Right lobe of liver (tissue), 6 donors: ENCODE data around the gene PRDM12. TPM values are rescaled to one million over a fixed set of nuclear protein-coding genes. Genes with fewer than 3 reads are reported as not detected.
A peak's percentile ranks its signal among the peaks of the same experiment; 100 is the strongest.

Source experiments
- ATAC-seq, 4 donors: fragments of 200-7000 bp; cut with Tn5 transposase; one replicate each; pipeline ENCODE4 v1.9.1; 2020; ENCODE audit warnings: mild to moderate bottlenecking in 4 of 4, moderate library complexity in 4 of 4
- DNase-seq, 3 donors: peaks; one replicate each; pipeline ENCODE4 v3.0.0-alpha.2; 2020
- H3K27ac ChIP-seq, 3 donors: fragments of 200-600 bp; one replicate each; pipeline ENCODE4 v1.8.0; 2022
- H3K27me3 ChIP-seq, 2 donors: fragments of 200-600 bp; one replicate each; pipeline ENCODE4 v1.8.0; 2022
- H3K36me3 ChIP-seq, 4 donors: fragments of 200-600 bp; sonication (generic) in 1 of 4; one replicate each; pipeline versions ENCODE4 v1.5.1 to v1.8.0; 2017 to 2022; ENCODE audit warnings: control low read depth in 1 of 4
- H3K4me1 ChIP-seq, 4 donors: fragments of 200-600 bp; sonication (generic) in 1 of 4; one replicate each; pipeline versions ENCODE4 v1.5.1 to v1.8.0; 2017 to 2022; ENCODE audit warnings: control low read depth in 1 of 4
- H3K4me3 ChIP-seq, 3 donors: fragments of 200-600 bp; one replicate each; pipeline ENCODE4 v1.8.0; 2022
- H3K9me3 ChIP-seq, 4 donors: fragments of 200-600 bp; sonication (generic) in 1 of 4; one replicate each; pipeline versions ENCODE4 v1.5.1 to v1.8.0; 2017 to 2022; ENCODE audit warnings: control low read depth in 1 of 4
- POLR2A ChIP-seq: fragments of 450-650 bp; IDR thresholded peaks from one replicate; pipeline ENCODE4 v1.6.1; 2017; ENCODE audit warnings: antibody characterized with exemption, mild to moderate bottlenecking
- WGBS: methylation state at CpG from one replicate; pipeline ENCODE4 v1.1.6; 2018; ENCODE audit warnings: low coverage, low lambda C conversion rate; ENCODE audit not compliant: insufficient coverage; ENCODE audit errors: missing lambda C conversion rate; 5-methylcytosine and 5-hydroxymethylcytosine counted together
- intact Hi-C, 2 donors: fragments of 100-400 bp; cut with DNase I; formaldehyde crosslinking; loops; one replicate each; pipeline versions ENCODE4 v1.11.2 to v1.14.1; 2022
- total RNA-seq, 6 experiments: library from RNA; depleted of rRNA in 2 of 6; stranded (reverse); fragments of >200 nt in 2 of 6; fragmentation: NEBNext Ultra II Directional in 3 of 6; extraction: Animal tissue kit (Norgen Biotek cat#: 25700) in 3 of 6; gene quantifications; one replicate each; pipeline versions ENCODE4 v1.1.0 to v1.2.4, GENCODE V29; 2016 to 2023
- TF ChIP-seq, protein P1 (sequence below), 4 donors: fragments of 200-600 bp in 3 of 4; fragments of 450-650 bp in 1 of 4; IDR thresholded peaks; one replicate each; pipeline versions ENCODE4 v1.5.1 to v1.8.0; 2016 to 2022; ENCODE audit warnings: antibody characterized with exemption in 4 of 4, mild to moderate bottlenecking in 2 of 4
- donor health status: DM: no; HTN: yes; CAD: no.
- donor health status: DM: no; HTN: no; CAD: no.
- donor health status: DM: no; HTN: no; CAD: no.
- donor health status: DM: no; HTN: yes; CAD: no.
- donor health status: DM: no; HTN: yes; CAD: no.

PRDM12 gene
- total RNA-seq, 6 experiments from 2014 or later: 0.15 TPM; not detected in 5

DNA sequence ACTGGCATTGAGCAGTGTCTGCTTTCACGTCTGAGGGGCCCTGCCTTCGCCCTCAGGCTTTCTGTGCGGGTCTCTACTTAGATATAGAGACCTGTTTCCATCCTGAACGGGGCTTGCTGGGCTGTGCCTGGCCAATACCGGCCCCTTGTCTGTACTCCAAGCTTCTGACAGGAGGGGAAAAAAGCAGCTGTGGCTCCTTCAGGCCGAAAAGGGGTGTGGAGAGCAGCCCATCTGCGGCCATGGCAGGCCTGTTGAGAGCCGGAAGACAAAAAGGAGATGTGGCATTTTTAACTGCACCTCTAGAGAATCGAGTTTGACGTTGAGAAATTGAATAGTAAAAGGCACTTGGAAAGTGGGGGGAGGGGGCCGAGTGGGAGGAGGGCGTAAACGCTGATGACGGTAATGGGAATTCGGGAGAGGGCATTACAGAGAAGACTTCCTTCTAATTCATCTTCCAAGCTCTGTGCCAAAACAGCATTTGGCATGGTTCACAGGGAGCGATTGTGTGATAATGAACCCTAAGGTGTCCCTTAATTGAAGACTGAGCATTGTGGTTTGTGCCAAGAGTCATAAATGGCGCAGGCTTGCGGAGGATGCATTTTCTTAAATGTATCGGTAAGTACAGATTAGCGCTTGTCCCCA, 25.1 kb upstream of the PRDM12 start:
- Histone ChIP-seq H3K36me3 (peaks cover 0 to 38% (median 10%) of the 10 kb centered on the region in 4 donors), H3K27me3 (no peaks in the 10 kb centered on the region), H3K4me1 (no peaks in the 10 kb centered on the region), H3K4me3 (no peak overlapping the region), H3K27ac (no peak overlapping the region), H3K9me3 (no peaks in the 10 kb centered on the region)
- 79% methylated on average over 16 of the region's 20 CpGs for WGBS
- DNase-seq (peak in 1 of 3 donors; percentile 4), ATAC-seq (no peak)
- intact Hi-C loops: no loop called here
- no peak for TF ChIP-seq POLR2A
- TF ChIP-seq, protein P1, sequence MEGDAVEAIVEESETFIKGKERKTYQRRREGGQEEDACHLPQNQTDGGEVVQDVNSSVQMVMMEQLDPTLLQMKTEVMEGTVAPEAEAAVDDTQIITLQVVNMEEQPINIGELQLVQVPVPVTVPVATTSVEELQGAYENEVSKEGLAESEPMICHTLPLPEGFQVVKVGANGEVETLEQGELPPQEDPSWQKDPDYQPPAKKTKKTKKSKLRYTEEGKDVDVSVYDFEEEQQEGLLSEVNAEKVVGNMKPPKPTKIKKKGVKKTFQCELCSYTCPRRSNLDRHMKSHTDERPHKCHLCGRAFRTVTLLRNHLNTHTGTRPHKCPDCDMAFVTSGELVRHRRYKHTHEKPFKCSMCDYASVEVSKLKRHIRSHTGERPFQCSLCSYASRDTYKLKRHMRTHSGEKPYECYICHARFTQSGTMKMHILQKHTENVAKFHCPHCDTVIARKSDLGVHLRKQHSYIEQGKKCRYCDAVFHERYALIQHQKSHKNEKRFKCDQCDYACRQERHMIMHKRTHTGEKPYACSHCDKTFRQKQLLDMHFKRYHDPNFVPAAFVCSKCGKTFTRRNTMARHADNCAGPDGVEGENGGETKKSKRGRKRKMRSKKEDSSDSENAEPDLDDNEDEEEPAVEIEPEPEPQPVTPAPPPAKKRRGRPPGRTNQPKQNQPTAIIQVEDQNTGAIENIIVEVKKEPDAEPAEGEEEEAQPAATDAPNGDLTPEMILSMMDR (IDR thresholded peaks at IDR 0.05): no peak

DNA sequence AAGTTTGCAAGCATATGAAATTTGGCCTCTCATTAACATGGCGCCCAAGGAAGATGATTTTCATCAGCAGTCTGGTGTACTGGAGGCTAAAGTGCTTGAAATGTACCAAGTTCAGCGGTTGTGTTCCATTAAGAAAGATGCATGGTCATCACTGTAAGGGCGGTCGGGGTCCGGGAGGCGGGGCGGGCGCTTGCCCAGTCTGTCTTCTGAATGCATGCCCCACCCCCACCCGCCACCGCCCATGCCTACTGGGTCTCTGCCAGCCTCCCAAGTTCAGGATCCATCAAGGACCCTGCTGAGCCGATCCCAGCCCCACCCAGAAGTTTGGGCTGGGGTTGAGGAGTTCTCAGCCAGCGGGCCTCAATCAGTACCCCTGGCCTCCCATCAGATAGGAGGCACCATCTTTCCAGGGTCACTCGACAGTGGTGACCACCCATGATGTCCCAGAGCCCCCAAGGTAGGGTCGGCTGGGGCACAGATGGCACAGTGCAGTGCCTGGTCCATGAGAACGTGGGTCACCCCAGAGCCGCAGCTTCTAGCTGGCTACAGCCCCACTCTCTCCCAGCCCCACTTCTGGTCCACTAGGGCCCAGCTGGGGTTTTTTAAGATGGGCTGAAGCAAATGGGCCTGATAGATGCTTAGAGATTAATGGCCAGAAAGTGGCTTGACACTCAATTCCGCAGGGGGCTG, 24.4 kb upstream of the PRDM12 start:
- 100% methylated on average over 5 of the region's 17 CpGs for whole genome bisulfite sequencing
- ATAC-seq (peak in 1 of 4 donors; percentile 26), DNase-seq (peak in 2 of 3 donors; percentile 5 to 20)
- Histone ChIP-seq H3K4me1 (no peaks in the 10 kb centered on the region), H3K36me3 (peaks cover 0 to 30% (median 7%) of the 10 kb centered on the region in 4 donors), H3K9me3 (no peaks in the 10 kb centered on the region), H3K27ac (no peak overlapping the region), H3K4me3 (no peak overlapping the region), H3K27me3 (no peaks in the 10 kb centered on the region)
- intact Hi-C loops: no loop called here
- TF ChIP-seq POLR2A: no peak
- TF ChIP-seq, protein P1 (IDR thresholded peaks at IDR 0.05): no peak

DNA sequence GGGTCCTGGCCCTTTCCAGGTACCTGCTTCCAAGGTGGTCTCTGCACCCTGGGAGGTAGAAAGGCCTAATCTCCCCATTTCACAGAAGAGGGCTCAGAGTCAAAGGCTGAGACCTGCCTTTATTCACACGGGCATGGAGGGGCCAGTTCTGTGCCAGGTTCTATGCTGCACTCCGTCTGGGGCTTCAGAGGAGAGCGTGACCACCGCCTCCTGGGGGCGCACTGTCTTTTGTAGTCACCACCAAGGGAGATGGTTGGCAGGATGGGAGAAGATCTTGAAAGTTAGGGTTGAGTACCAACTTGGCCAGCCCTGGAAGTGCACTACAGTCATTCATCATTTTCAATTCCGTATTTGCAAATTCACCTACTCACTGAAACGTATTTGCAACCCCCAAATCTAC, 23.7 kb upstream of the PRDM12 start:
- TF ChIP-seq, protein P1 (IDR thresholded peaks at IDR 0.05): no peak
- TF ChIP-seq POLR2A: no peak
- H3K27ac ChIP-seq: no peak overlapping the region
- H3K4me3 ChIP-seq: no peak overlapping the region
- H3K36me3 ChIP-seq: peaks cover 0 to 23% (median 4%) of the 10 kb centered on the region in 4 donors
- ATAC-seq (peak in 2 of 4 donors; percentile 27 to 28), DNase-seq (peak in 2 of 3 donors; percentile 3 to 22)
- no peaks in the 10 kb centered on the region for H3K4me1 ChIP-seq
- intact Hi-C loops: no loop called here
- H3K9me3 ChIP-seq: no peaks in the 10 kb centered on the region
- no peaks in the 10 kb centered on the region for H3K27me3 ChIP-seq
- 33% methylated on average over 1 of the region's 7 CpGs for WGBS

DNA sequence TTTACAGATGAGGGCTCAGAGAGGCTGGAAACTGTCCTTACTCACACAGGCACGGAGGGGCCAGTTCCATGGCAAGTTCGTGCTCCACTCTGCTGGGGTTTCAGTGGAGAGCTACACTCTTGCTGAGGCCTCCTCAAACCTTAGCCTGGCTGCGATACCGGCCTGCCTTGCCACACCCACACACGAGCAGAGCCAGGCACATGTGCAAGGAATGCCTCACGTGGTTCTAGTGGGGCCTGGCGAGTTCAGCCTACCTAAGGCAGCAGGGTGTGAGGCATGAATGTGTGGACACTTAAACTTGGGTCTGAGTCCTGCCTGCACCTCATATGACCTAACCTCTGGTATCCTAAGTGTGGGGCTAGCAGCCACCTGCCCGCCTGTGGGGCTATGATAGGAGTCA, 21.5 kb upstream of the PRDM12 start:
- Histone ChIP-seq H3K27ac (no peak overlapping the region), H3K9me3 (no peaks in the 10 kb centered on the region), H3K27me3 (no peaks in the 10 kb centered on the region), H3K36me3 (peaks cover 0 to 5% (median 0%) of the 10 kb centered on the region in 4 donors), H3K4me3 (no peak overlapping the region), H3K4me1 (no peaks in the 10 kb centered on the region)
- DNase-seq (peak in 2 of 3 donors; percentile 3 to 22), ATAC-seq (no peak)
- TF ChIP-seq, protein P1 (IDR thresholded peaks at IDR 0.05): no peak
- TF ChIP-seq POLR2A: no peak
- WGBS: 100% methylated on average over 1 of the region's 8 CpGs
- intact Hi-C loops: no loop called here
